ENCODE measurements around the gene RPS17.
"Not testable (repeated sequence)": the region's sequence is repeated elsewhere in the genome, so short reads cannot be mapped to it uniquely, and the experiment has no call there.

The RPS17 gene

GRCh38 chr15:82488250-82488649, 52.0 kb downstream of the RPS17 start:
- not testable (repeated sequence) for H3K4me1 ChIP-seq (ENCODE audit: control insufficient read depth in 1 of 2, insufficient read depth in 2 of 2, low read length in 2 of 2)

DNA sequence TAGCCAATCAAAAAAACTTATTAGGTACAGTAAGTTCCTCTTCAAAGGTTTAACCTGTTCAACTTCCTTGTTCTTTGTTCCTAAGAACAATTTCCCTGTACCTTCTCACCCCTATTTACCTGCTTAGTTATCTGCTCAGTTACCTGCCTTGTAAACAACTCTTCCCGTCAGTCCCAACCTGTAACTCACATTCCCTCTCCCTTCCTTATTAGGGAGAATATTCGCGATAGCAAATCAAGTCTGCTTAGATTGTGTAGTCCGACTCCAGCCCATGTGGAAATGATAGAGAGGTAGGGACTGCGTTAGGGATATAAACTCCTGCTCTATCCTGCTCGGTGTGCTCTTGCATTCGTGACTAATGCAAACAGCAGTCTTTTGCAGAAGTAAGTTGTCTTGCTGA, 53.2 kb downstream of the RPS17 start:
- not testable (repeated sequence) for H3K4me3 ChIP-seq (ENCODE audit: low read depth in 1 of 2, low read length in 2 of 2); H3K9ac ChIP-seq (ENCODE audit: low read depth in 1 of 2, low read length in 2 of 2); H3K9me3 ChIP-seq (ENCODE audit: control insufficient read depth in 1 of 2, low read length in 2 of 2); H3K27me3 ChIP-seq (ENCODE audit: control insufficient read depth in 1 of 2, insufficient read depth in 2 of 2, low read length in 2 of 2); H3K27ac ChIP-seq (ENCODE audit: low read depth, low read length); H3K4me1 ChIP-seq (ENCODE audit: control insufficient read depth in 1 of 2, insufficient read depth in 2 of 2, low read length in 2 of 2); H3K36me3 ChIP-seq (ENCODE audit: control insufficient read depth in 1 of 2, insufficient read depth in 2 of 2, low read length in 2 of 2)

More at GRCh38 chr15:82488250-82488649, 52.0 kb downstream of the RPS17 start:
- not testable (repeated sequence) for H3K9ac ChIP-seq (ENCODE audit: low read depth in 1 of 2, low read length in 2 of 2); H3K27me3 ChIP-seq (ENCODE audit: control insufficient read depth in 1 of 2, insufficient read depth in 2 of 2, low read length in 2 of 2); H3K4me3 ChIP-seq (ENCODE audit: low read depth in 1 of 2, low read length in 2 of 2); H3K36me3 ChIP-seq (ENCODE audit: control insufficient read depth in 1 of 2, insufficient read depth in 2 of 2, low read length in 2 of 2); H3K27ac ChIP-seq (ENCODE audit: low read depth, low read length); H3K9me3 ChIP-seq (ENCODE audit: control insufficient read depth in 1 of 2, low read length in 2 of 2)

All from duodenal mucosa (tissue), 2 donors.